Measurements from ENCODE around the gene LDB2.
"Not testable (repeated sequence)": the region's sequence is repeated elsewhere in the genome, so short reads cannot be mapped to it uniquely, and the experiment has no call there.

LDB2 gene

GRCh38 chr4:16636912-16637630, 261.4 kb downstream of the LDB2 start:
- no peak for DNase-seq

GRCh38 chr4:16636304-16636703, 262.1 kb downstream of the LDB2 start:
- no peak for DNase-seq

- not testable (repeated sequence) for DNase-seq
Observed at GRCh38 chr4:16629274-16629673, 269.2 kb downstream of the LDB2 start.

- DNase-seq: not testable (repeated sequence)
Observed at GRCh38 chr4:16628835-16629234, 269.6 kb downstream of the LDB2 start.

- no peak for DNase-seq
Observed at GRCh38 chr4:16627999-16628398, 270.4 kb downstream of the LDB2 start.

- no peak for DNase-seq
Observed at GRCh38 chr4:16626945-16627344, 271.5 kb downstream of the LDB2 start.

GRCh38 chr4:16622826-16623225, 275.6 kb downstream of the LDB2 start:
- DNase-seq: no peak

- DNase-seq: no peak
Observed at GRCh38 chr4:16617435-16617834, 281.0 kb downstream of the LDB2 start.

- DNase-seq: no peak
Observed at GRCh38 chr4:16617011-16617410, 281.4 kb downstream of the LDB2 start.

GRCh38 chr4:16609170-16609758, 289.2 kb downstream of the LDB2 start:
- DNase-seq: no peak

- DNase-seq: no peak
Observed at GRCh38 chr4:16608611-16609125, 289.8 kb downstream of the LDB2 start.

- DNase-seq: no peak
Observed at GRCh38 chr4:16608123-16608522, 290.3 kb downstream of the LDB2 start.

- no peak for DNase-seq
Observed at GRCh38 chr4:16607241-16608066, 291.0 kb downstream of the LDB2 start.

GRCh38 chr4:16606691-16607090, 291.8 kb downstream of the LDB2 start:
- no peak for DNase-seq

GRCh38 chr4:16603178-16603577, 295.3 kb downstream of the LDB2 start:
- no peak for DNase-seq

- no peak for DNase-seq
Observed at GRCh38 chr4:16598597-16599206, 299.7 kb downstream of the LDB2 start.

- DNase-seq: no peak
Observed at GRCh38 chr4:16597845-16598596, 300.4 kb downstream of the LDB2 start.

- no peak for DNase-seq
Observed at GRCh38 chr4:16597443-16597842, 301.0 kb downstream of the LDB2 start.

- DNase-seq: no peak
Observed at GRCh38 chr4:16596267-16596666, 302.2 kb downstream of the LDB2 start.

GRCh38 chr4:16594128-16594527, 304.3 kb downstream of the LDB2 start:
- no peak for DNase-seq

GRCh38 chr4:16593386-16593785, 305.1 kb downstream of the LDB2 start:
- no peak for DNase-seq

- no peak for DNase-seq
Observed at GRCh38 chr4:16591272-16591826, 307.1 kb downstream of the LDB2 start.
